Measurements from ENCODE around the gene EPHB1.

EPHB1 gene

DNA sequence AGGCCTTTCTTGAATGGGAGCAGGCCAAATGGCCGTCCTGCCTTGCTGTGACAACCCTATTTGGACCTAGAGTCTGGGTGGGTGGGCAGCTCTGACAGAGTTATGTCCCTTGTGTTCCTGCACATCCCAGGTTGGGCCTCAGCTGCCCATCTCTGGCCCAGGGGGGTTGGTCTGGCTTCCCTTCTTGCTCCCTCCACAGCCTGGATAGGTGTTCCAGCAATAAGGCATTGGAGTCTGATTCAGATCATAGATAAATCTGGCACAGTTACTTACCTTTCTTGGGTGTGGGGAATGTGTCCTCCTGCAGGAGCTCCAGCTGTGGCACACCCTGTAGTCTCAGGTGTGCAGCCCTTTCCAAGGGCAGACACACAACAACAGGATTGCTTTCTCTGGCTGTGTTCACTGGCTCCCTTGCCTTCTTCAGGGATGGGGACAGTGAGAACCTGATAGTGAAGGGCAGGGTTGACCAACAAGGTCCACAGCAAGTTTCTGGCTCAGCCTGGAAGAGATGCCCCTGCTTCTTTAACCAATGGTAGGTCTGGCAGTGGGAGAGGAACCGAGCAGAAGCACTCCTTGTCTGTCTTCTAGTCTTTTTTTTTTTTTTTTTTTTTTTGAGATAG, 177.9 kb downstream of the EPHB1 start:
- H3K4me1 ChIP-seq = no peaks in the 10 kb centered on the region
- no peak overlapping the region for H3K4me2 ChIP-seq
- no peak for TF ChIP-seq Cebpa-rat (IDR thresholded peaks at IDR 0.05)
- H3K27ac ChIP-seq = no peak overlapping the region
- H3K9me3 ChIP-seq = no peaks in the 10 kb centered on the region
- no peak overlapping the region for H3K9ac ChIP-seq
- H3K4me3 ChIP-seq = no peak overlapping the region
- H3K36me3 ChIP-seq = no peaks in the 10 kb centered on the region
- no peaks in the 10 kb centered on the region for H3K27me3 ChIP-seq
- H4K20me1 ChIP-seq = no peaks in the 10 kb centered on the region

DNA sequence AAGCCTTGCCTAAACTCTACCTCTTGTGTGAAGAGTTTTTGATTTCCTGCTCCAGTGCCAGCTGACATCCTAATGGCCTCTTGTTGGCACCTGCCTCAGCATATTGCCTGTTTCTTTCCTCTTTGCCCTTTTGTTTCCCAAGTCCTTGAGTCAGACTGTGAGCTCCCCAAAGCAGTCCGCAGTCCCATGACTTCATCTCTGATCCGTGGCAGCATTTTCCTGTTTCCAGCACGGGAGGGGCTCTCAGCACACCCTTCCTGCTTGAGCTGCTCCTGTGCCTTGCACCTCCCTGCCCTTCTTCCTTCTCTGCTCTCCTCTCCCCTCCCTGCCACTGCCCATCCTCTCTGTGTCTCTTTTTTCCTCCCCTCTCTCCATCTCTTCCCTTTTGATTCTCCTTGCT, 179.6 kb downstream of the EPHB1 start:
- Histone ChIP-seq H3K4me3 (no peak overlapping the region), H3K9ac (no peak overlapping the region), H3K27ac (no peak overlapping the region), H3K4me2 (no peak overlapping the region), H4K20me1 (no peaks in the 10 kb centered on the region), H3K27me3 (no peaks in the 10 kb centered on the region), H3K36me3 (no peaks in the 10 kb centered on the region), H3K9me3 (no peaks in the 10 kb centered on the region), H3K4me1 (no peaks in the 10 kb centered on the region)
- TF ChIP-seq Cebpa-rat (IDR thresholded peaks at IDR 0.05) = no peak

DNA sequence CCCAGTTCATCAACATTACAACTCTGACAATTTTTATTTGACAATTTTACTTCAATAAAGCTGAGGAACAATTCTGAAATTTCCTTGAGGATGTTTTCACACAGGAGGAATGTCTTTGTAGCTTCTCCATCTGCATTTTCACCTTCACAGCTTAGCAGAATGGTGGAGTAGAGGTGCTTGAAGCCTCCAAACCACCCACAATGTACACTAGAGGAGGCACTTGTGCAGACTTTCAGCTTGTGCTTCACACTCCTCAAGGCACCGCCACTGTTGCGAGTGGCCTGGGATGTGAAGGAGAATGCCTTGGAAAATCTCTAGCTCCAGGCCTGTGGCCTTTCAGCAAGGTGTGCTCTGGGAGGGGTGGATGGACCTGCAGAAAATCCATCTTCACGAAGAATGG, 181.9 kb downstream of the EPHB1 start:
- H3K4me1 ChIP-seq = no peaks in the 10 kb centered on the region
- H4K20me1 ChIP-seq = no peaks in the 10 kb centered on the region
- no peak overlapping the region for H3K9ac ChIP-seq
- H3K9me3 ChIP-seq = no peaks in the 10 kb centered on the region
- no peak for TF ChIP-seq Cebpa-rat (IDR thresholded peaks at IDR 0.05)
- H3K4me2 ChIP-seq = no peak overlapping the region
- H3K27me3 ChIP-seq = no peaks in the 10 kb centered on the region
- no peak overlapping the region for H3K27ac ChIP-seq
- no peaks in the 10 kb centered on the region for H3K36me3 ChIP-seq
- no peak overlapping the region for H3K4me3 ChIP-seq

DNA sequence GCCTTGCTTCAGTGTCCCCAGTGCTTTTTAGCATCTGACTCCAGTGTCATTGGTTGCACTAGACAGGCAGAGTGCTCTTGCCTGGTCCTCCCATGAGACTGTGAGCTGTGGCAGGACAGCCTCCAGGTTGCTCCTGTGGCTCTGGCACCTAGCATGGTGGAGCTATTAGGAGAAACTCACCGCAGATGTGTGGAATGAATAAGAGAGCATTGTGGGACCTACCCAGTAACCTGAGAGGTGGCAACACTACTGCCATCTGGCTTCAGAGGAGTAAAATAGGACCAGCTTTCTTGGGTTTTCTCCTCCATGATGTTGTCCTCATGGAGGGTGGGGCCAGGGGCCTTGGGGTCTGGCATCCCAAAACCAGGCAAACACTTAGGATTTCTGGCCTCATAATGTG, 183.6 kb downstream of the EPHB1 start:
- H3K4me2 ChIP-seq = no peak overlapping the region
- TF ChIP-seq Cebpa-rat (IDR thresholded peaks at IDR 0.05) = no peak
- no peaks in the 10 kb centered on the region for H3K4me1 ChIP-seq
- no peak overlapping the region for H3K27ac ChIP-seq
- no peaks in the 10 kb centered on the region for H3K9me3 ChIP-seq
- H4K20me1 ChIP-seq = no peaks in the 10 kb centered on the region
- H3K4me3 ChIP-seq = no peak overlapping the region
- H3K9ac ChIP-seq = no peak overlapping the region
- H3K27me3 ChIP-seq = no peaks in the 10 kb centered on the region
- H3K36me3 ChIP-seq = no peaks in the 10 kb centered on the region

DNA sequence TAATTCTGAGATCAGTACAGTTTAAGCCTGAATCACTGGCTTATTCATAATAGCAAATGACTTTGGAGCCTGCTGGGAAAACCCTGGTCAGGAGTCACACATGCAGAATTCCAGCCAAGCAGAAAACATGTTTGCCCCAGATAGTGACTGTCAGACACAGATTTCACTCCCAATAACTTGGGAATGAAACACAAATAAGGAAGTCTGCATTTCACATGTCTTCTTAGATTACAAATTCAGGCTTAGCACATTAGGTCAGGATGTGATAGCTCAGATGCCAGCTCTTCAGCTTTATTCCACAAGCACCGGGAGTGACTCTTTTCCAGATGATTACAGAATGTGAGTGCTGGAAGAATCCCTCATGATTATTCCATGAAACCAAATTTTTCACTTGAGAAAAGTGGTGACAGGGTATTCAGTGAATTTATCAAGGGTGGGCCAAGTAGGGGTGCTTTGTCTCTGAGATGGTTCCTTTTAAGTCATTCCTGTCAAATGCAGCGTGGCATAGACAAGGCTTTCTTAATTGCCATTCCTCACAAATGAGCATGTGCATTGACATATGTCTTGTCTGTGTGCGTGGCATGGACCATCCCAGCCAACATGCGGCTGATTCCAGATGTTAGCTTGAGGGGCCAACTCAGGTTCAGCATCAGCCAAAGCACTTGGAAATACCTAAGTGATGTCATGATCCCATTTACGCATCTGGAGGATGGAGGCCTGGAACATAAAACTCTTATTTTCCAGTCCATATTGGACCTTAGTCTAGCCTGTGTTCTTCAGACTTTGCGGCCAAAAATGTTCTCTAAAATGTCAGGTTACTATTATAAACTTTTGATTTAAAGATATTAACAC, 191.0 kb downstream of the EPHB1 start:
- Histone ChIP-seq H3K4me3 (no peak overlapping the region), H3K9ac (no peak overlapping the region), H4K20me1 (no peaks in the 10 kb centered on the region), H3K27ac (no peak overlapping the region), H3K9me3 (no peaks in the 10 kb centered on the region), H3K36me3 (no peaks in the 10 kb centered on the region), H3K4me2 (no peak overlapping the region), H3K27me3 (no peaks in the 10 kb centered on the region), H3K4me1 (no peaks in the 10 kb centered on the region)
- no peak for TF ChIP-seq Cebpa-rat (IDR thresholded peaks at IDR 0.05)

DNA sequence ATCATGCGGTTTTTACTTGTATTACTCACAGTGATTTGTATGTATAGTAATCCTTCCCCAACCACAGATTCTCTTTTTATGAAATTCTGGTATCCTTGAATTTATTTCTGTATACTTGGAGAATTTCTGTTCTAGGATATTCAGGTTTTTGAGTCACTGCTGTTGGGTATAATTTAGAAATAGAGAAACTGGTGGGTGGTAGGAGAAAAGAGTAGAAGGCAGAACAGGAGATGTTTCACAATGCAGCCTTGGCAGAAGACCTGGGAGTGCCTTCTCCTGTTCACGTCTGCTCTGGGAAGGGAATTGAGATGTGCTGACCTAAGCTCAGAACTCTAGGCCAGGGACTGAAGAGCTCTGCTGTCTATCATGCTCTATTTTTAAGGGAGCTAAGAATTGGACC, 193.6 kb downstream of the EPHB1 start:
- no peak for TF ChIP-seq Cebpa-rat (IDR thresholded peaks at IDR 0.05)
- Histone ChIP-seq H3K36me3 (no peaks in the 10 kb centered on the region), H3K27me3 (no peaks in the 10 kb centered on the region), H3K4me2 (no peak overlapping the region), H3K9me3 (no peaks in the 10 kb centered on the region), H4K20me1 (no peaks in the 10 kb centered on the region), H3K4me1 (no peaks in the 10 kb centered on the region), H3K4me3 (no peak overlapping the region), H3K9ac (no peak overlapping the region), H3K27ac (no peak overlapping the region)

DNA sequence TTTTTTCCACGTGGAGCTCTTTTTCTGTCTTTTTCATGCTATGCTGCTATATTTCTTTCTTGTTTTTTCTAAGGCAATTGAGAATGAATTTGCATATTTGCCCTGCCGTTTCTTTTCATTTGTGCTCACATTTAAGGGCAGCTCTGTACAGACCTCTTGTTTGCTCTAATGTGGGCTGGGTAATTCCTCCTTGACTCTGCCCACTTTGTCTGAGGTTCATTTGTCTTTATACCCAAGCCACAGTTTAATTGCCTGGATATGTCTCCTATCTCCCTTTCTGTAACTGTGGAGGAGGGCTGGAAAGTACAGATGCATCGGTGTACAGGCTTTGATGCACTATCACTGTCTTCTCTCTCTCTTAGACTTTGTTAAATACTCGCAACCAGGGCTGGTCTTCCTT, 195.9 kb downstream of the EPHB1 start:
- Histone ChIP-seq H3K36me3 (no peaks in the 10 kb centered on the region), H3K9ac (no peak overlapping the region), H3K27me3 (no peaks in the 10 kb centered on the region), H3K4me3 (no peak overlapping the region), H3K9me3 (no peaks in the 10 kb centered on the region), H4K20me1 (no peaks in the 10 kb centered on the region), H3K27ac (no peak overlapping the region), H3K4me2 (no peak overlapping the region), H3K4me1 (no peaks in the 10 kb centered on the region)
- TF ChIP-seq Cebpa-rat (IDR thresholded peaks at IDR 0.05) = no peak

DNA sequence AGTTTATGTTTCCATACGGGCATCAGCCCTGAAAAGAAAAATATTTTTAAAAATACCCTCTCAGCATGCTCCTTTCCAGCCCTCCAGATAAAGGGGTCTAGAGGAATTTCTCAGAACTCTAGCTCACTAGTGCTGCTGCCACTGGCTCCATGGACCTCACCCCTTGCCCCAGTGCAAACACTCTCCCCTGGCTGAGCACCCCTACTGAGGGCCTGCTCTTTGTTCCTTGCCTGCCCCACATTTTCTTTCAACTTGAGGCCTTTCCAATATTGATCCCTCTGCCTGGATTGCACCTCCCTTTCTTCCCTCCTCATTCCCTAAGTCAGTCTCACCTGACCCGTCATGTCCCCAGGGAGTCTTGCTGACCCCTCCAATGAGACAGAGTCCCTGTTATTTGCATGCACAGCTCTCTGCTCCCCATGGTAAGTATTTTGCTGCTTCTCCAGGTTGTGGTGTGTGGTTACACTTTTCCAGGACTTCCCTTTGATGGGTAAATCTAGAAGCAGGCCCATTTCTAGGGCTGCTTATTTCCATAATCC, 196.5 kb downstream of the EPHB1 start:
- H3K9ac ChIP-seq = no peak overlapping the region
- no peak overlapping the region for H3K4me2 ChIP-seq
- no peaks in the 10 kb centered on the region for H3K36me3 ChIP-seq
- H3K27ac ChIP-seq = no peak overlapping the region
- no peaks in the 10 kb centered on the region for H4K20me1 ChIP-seq
- H3K27me3 ChIP-seq = no peaks in the 10 kb centered on the region
- no peaks in the 10 kb centered on the region for H3K9me3 ChIP-seq
- H3K4me3 ChIP-seq = no peak overlapping the region
- H3K4me1 ChIP-seq = no peaks in the 10 kb centered on the region
- TF ChIP-seq Cebpa-rat (IDR thresholded peaks at IDR 0.05) = no peak

DNA sequence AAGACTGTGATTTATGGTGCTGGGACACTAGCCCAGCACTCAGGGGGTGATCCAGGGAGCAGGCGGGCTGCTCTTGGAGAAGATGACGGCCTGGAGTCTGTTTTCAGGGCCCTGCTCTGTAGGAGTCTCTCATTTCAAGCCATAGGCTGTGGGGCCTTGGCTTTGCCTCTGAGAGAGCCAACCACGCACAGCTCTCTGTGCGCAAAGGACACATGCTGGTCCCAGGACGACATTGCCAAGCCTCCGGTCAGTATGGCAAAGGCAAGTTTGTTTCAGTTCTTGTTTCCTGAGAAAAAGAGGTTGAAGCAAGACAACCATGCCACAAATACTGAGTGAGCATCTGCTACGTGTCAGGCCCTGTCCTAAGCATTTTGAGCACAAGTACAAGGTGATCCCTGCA, 197.1 kb downstream of the EPHB1 start:
- H4K20me1 ChIP-seq = no peaks in the 10 kb centered on the region
- H3K9ac ChIP-seq = no peak overlapping the region
- no peaks in the 10 kb centered on the region for H3K4me1 ChIP-seq
- no peaks in the 10 kb centered on the region for H3K36me3 ChIP-seq
- H3K4me2 ChIP-seq = no peak overlapping the region
- no peaks in the 10 kb centered on the region for H3K9me3 ChIP-seq
- H3K27me3 ChIP-seq = no peaks in the 10 kb centered on the region
- no peak for TF ChIP-seq Cebpa-rat (IDR thresholded peaks at IDR 0.05)
- no peak overlapping the region for H3K4me3 ChIP-seq
- no peak overlapping the region for H3K27ac ChIP-seq

DNA sequence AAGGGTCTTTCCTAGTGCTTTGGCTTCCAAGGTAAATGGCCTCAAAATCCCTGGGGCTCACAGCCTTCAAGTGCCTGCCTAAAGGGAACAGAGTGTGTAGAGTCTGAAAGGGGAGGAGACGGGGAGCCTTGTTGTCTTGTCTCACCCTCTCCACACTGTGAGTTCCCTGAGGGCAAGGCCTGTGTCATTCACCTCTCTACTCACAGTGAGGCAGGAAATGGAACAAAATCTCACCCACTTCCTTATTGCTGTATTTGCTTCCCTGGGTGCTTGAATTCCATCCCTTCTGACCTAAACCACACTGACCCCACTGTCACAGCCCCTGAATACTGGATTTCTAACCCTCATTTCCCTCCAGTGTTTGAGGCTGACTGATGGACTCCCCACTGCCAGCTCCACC, 197.5 kb downstream of the EPHB1 start:
- Histone ChIP-seq H3K36me3 (no peaks in the 10 kb centered on the region), H3K4me1 (no peaks in the 10 kb centered on the region), H3K9ac (no peak overlapping the region), H3K4me3 (no peak overlapping the region), H3K27ac (no peak overlapping the region), H3K9me3 (no peaks in the 10 kb centered on the region), H3K27me3 (no peaks in the 10 kb centered on the region), H4K20me1 (no peaks in the 10 kb centered on the region), H3K4me2 (no peak overlapping the region)
- TF ChIP-seq Cebpa-rat (IDR thresholded peaks at IDR 0.05) = no peak

All from BLaER1 (cell line).